GM19468 (cell line): ENCODE measurements around the gene TGM2.

Experiments
- ATAC-seq: cut with Tn5 transposase; IDR thresholded peaks from one replicate; pipeline ENCODE4 v1.9.1; 2021; ENCODE audit warnings: mild to moderate bottlenecking, moderate library complexity, moderate number of reproducible peaks; ENCODE audit not compliant: unreplicated experiment; ENCODE audit errors: extremely low read depth

The TGM2 gene

GRCh38 chr20:38165089-38165965, at the start of gene TGM2:
Gene TGM2 (minus strand): TSS chr20:38165270. CDS start chr20:38165198, 72 bp downstream.
- peak; percentile 44 for ATAC-seq

GRCh38 chr20:38214256-38215193, 49.5 kb upstream of the TGM2 start:
- ATAC-seq: no peak

- ATAC-seq: no peak
Observed at GRCh38 chr20:38213607-38213940, 48.5 kb upstream of the TGM2 start.

GRCh38 chr20:38212806-38213606, 47.9 kb upstream of the TGM2 start:
- no peak for ATAC-seq

- ATAC-seq: no peak
Observed at GRCh38 chr20:38211200-38212097, 46.4 kb upstream of the TGM2 start.

GRCh38 chr20:38210741-38211140, 45.7 kb upstream of the TGM2 start:
- no peak for ATAC-seq

GRCh38 chr20:38209736-38210405, 44.8 kb upstream of the TGM2 start:
- no peak for ATAC-seq

- ATAC-seq: no peak
Observed at GRCh38 chr20:38209054-38209675, 44.1 kb upstream of the TGM2 start.

- no peak for ATAC-seq
Observed at GRCh38 chr20:38208523-38208922, 43.5 kb upstream of the TGM2 start.

- no peak for ATAC-seq
Observed at GRCh38 chr20:38208088-38208487, 43.0 kb upstream of the TGM2 start.

GRCh38 chr20:38207621-38208020, 42.6 kb upstream of the TGM2 start:
- no peak for ATAC-seq

GRCh38 chr20:38205001-38205400, 39.9 kb upstream of the TGM2 start:
- no peak for ATAC-seq

GRCh38 chr20:38203981-38204357, 38.9 kb upstream of the TGM2 start:
- ATAC-seq: no peak

GRCh38 chr20:38203337-38203980, 38.4 kb upstream of the TGM2 start:
- no peak for ATAC-seq

- no peak for ATAC-seq
Observed at GRCh38 chr20:38202982-38203293, 37.9 kb upstream of the TGM2 start.

GRCh38 chr20:38202153-38202981, 37.3 kb upstream of the TGM2 start:
- ATAC-seq: no peak

GRCh38 chr20:38201356-38201755, 36.3 kb upstream of the TGM2 start:
- no peak for ATAC-seq
